B cell (primary cell): ENCODE results near the gene GLCE.

Experiments
- EZH2 ChIP-seq: IDR thresholded peaks from 2 replicates; pipeline ENCODE4 v1.6.1; 2012; ENCODE audit warnings: borderline replicate concordance, low read depth, mild to moderate bottlenecking, moderate library complexity, low read length; ENCODE audit not compliant: insufficient read depth, poor library complexity, severe bottlenecking
- TF ChIP-seq, protein P1 (sequence below): fragments of 200-600 bp; IDR thresholded peaks from one replicate; pipeline ENCODE4 v1.8.0; 2022; ENCODE audit warnings: antibody characterized with exemption, mild to moderate bottlenecking

- TF ChIP-seq, protein P1, sequence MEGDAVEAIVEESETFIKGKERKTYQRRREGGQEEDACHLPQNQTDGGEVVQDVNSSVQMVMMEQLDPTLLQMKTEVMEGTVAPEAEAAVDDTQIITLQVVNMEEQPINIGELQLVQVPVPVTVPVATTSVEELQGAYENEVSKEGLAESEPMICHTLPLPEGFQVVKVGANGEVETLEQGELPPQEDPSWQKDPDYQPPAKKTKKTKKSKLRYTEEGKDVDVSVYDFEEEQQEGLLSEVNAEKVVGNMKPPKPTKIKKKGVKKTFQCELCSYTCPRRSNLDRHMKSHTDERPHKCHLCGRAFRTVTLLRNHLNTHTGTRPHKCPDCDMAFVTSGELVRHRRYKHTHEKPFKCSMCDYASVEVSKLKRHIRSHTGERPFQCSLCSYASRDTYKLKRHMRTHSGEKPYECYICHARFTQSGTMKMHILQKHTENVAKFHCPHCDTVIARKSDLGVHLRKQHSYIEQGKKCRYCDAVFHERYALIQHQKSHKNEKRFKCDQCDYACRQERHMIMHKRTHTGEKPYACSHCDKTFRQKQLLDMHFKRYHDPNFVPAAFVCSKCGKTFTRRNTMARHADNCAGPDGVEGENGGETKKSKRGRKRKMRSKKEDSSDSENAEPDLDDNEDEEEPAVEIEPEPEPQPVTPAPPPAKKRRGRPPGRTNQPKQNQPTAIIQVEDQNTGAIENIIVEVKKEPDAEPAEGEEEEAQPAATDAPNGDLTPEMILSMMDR = no peak
- no peak for TF ChIP-seq EZH2
These were observed 12.4 kb downstream of the GLCE start for GRCh38 chr15:69172847-69173246.
